ENCODE data around the gene CDH4. TPM values are rescaled to one million over a fixed set of nuclear protein-coding genes. Genes with fewer than 3 reads are reported as not detected.

The CDH4 gene
- total and polyA plus RNA-seq, 2 donors (not counting 3 experiments of a cell fraction or from before 2014, with no cell fraction given): 0.17 to 0.51 TPM

DNA sequence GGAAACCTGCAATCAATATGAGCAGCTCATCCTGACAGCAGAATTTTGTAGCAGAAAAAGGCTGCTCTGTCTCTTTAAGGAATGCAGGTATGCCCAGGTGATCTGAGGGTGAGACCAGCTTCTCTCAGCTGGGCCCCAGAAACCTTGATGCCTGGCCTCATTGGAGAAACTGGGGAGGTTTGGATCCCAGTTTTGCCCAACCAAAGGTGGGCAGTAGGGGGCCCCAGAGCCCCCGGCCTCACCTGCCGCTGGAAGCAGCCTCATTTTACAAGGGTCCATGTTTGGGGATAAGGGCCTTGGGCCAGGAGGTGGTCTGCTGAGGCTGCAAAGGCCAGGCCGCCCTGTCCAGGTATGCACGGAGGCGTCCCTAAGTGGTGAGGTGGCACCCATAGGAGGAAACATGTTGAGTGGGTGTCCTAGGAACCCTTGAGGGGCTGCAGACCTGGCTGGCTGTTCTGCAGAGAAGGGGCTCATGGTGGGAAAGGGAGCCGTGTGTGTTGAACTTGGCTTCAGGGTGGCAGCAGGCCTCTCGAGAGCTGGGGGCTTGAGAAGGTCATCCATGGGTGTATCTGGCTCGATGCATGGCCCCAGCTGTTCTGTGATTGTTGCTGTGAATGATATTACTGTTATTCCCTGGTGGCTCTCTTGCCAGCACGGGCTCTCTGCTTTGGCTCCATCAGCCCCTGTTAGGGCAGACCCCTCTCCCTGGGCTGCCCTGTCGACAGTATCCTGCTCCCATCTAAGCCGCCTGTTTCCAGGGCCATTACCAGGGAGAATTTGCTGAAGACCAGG is 208.4 kb downstream of the CDH4 start:
- dilution Hi-C loops (cut with MboI; ENCODE audit: extremely low pct_ligation_motif_present, low sequenced_read_pairs): no loop called here
- no peak for DNase-seq (ENCODE audit: low read depth, low spot score)
- Histone ChIP-seq H4K20me1 (replicated peaks; ENCODE audit: control insufficient read depth, extremely low read depth, insufficient read depth, low read length) (no peaks in the 10 kb centered on the region), H3K4me2 (ENCODE audit: insufficient read depth, low read length) (no peak overlapping the region), H3K4me3 (replicated peaks in 1 of 3; ENCODE audit: insufficient read depth in 1 of 3, low read depth in 1 of 3, low read length in 3 of 3) (no peak overlapping the region), H3K9me3 (replicated peaks; ENCODE audit: control insufficient read depth, insufficient read depth, low read length) (peaks cover 15% of the 10 kb centered on the region), H3K27me3 (ENCODE audit: control insufficient read depth in 2 of 2, insufficient read depth in 2 of 2, low read length in 2 of 2) (no peaks in the 10 kb centered on the region), H3K36me3 (ENCODE audit: control insufficient read depth in 2 of 2, extremely low read depth in 1 of 2, insufficient read depth in 2 of 2, low read length in 2 of 2) (no peaks in the 10 kb centered on the region), H3K9me1 (replicated peaks; ENCODE audit: control insufficient read depth, extremely low read depth, insufficient read depth, low read length) (no peaks in the 10 kb centered on the region), H3K79me2 (ENCODE audit: control insufficient read depth, insufficient read depth, low read length) (no peaks in the 10 kb centered on the region), H3K4me1 (ENCODE audit: control insufficient read depth, extremely low read depth, insufficient read depth, low read length) (no peaks in the 10 kb centered on the region), H3K27ac (ENCODE audit: insufficient read depth, low read depth, low read length) (no peak overlapping the region), H3K9ac (replicated peaks; ENCODE audit: extremely low read depth, insufficient read depth, low read length) (no peak overlapping the region), H2AFZ (ENCODE audit: low read depth, low read length) (no peak overlapping the region)
- FAIRE-seq: no peak
- POLR2A ChIA-PET: no interaction called here
- intact Hi-C loops (cut with micrococcal nuclease): no loop called here
- no TSS peak for BruUV-seq (replicated peaks)
- CTCF ChIA-PET: no interaction called here
- TF ChIP-seq POLR2A (IDR thresholded peaks at IDR 0.05; ENCODE audit: low read depth, low read length): no peak
- no peak for TF ChIP-seq MYC (IDR thresholded peaks at IDR 0.05; ENCODE audit: low read depth, low read length)

DNA sequence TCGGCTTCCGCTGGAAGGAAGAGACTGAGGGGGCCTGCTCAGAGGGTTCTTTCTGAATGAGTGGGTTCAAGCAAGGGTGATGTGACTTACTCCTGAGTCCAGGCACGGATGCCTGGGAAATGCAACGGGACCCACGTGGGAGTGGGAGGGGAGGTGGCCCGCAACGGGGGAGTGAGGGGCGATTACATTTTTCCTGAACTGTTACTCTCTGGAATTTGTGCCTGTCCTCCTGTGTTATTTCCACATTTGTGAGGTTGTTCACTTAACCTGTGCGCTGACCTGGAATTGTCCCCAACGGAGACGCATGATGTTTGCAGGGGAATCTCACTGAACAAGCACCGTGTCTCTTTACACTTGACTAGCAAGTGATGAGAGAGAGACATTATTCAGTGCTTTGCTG is 209.4 kb downstream of the CDH4 start:
- DNase-seq (ENCODE audit: low read depth, low spot score) (no peak), FAIRE-seq (no peak)
- H3K36me3 ChIP-seq (ENCODE audit: control insufficient read depth in 2 of 2, extremely low read depth in 1 of 2, insufficient read depth in 2 of 2, low read length in 2 of 2): no peaks in the 10 kb centered on the region
- no peak overlapping the region for H3K4me3 ChIP-seq (replicated peaks in 1 of 3; ENCODE audit: insufficient read depth in 1 of 3, low read depth in 1 of 3, low read length in 3 of 3)
- H4K20me1 ChIP-seq (replicated peaks; ENCODE audit: control insufficient read depth, extremely low read depth, insufficient read depth, low read length): no peaks in the 10 kb centered on the region
- intact Hi-C loops (cut with micrococcal nuclease): no loop called here
- no peak overlapping the region for H3K27ac ChIP-seq (ENCODE audit: insufficient read depth, low read depth, low read length)
- H3K9ac ChIP-seq (replicated peaks; ENCODE audit: extremely low read depth, insufficient read depth, low read length): no peak overlapping the region
- no peaks in the 10 kb centered on the region for H3K79me2 ChIP-seq (ENCODE audit: control insufficient read depth, insufficient read depth, low read length)
- CTCF ChIA-PET: no interaction called here
- peaks cover 15% of the 10 kb centered on the region for H3K9me3 ChIP-seq (replicated peaks; ENCODE audit: control insufficient read depth, insufficient read depth, low read length)
- TF ChIP-seq FOS (IDR thresholded peaks at IDR 0.05; ENCODE audit: borderline replicate concordance, insufficient read depth, low read length) (no peak), JUN (IDR thresholded peaks at IDR 0.05; ENCODE audit: borderline replicate concordance, insufficient read depth, insufficient read length, low read depth) (no peak), POLR2A (IDR thresholded peaks at IDR 0.05; ENCODE audit: low read depth, low read length) (no peak), EZH2 (IDR thresholded peaks at IDR 0.05; ENCODE audit: borderline replicate concordance, low read depth, low read length, severe bottlenecking) (no peak), POLR2AphosphoS5 (IDR thresholded peaks at IDR 0.05; ENCODE audit: insufficient read depth, low read depth, low read length) (no peak), MYC (IDR thresholded peaks at IDR 0.05; ENCODE audit: low read depth, low read length) (no peak)
- TF ChIP-seq, protein P1, sequence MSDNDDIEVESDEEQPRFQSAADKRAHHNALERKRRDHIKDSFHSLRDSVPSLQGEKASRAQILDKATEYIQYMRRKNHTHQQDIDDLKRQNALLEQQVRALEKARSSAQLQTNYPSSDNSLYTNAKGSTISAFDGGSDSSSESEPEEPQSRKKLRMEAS (IDR thresholded peaks at IDR 0.05; ENCODE audit: insufficient read depth, insufficient read length): no peak
- H3K9me1 ChIP-seq (replicated peaks; ENCODE audit: control insufficient read depth, extremely low read depth, insufficient read depth, low read length): no peaks in the 10 kb centered on the region
- no peak overlapping the region for H2AFZ ChIP-seq (ENCODE audit: low read depth, low read length)
- dilution Hi-C loops (cut with MboI; ENCODE audit: extremely low pct_ligation_motif_present, low sequenced_read_pairs): no loop called here
- no peak overlapping the region for H3K4me2 ChIP-seq (ENCODE audit: insufficient read depth, low read length)
- POLR2A ChIA-PET: no interaction called here
- H3K27me3 ChIP-seq (ENCODE audit: control insufficient read depth in 2 of 2, insufficient read depth in 2 of 2, low read length in 2 of 2): no peaks in the 10 kb centered on the region
- H3K4me1 ChIP-seq (ENCODE audit: control insufficient read depth, extremely low read depth, insufficient read depth, low read length): no peaks in the 10 kb centered on the region
- BruUV-seq (replicated peaks): no TSS peak

All from endothelial cell of umbilical vein (primary cell).